Keratinocyte (primary cell): ENCODE measurements around the gene CUX1.

Experiments used
- CTCF ChIP-seq, 3 experiments: IDR thresholded peaks in 1 of 3; conservative IDR thresholded peaks in 1 of 3; optimal IDR thresholded peaks in 1 of 3; 2 replicates in 2 of 3; 3 replicates in 1 of 3; pipeline versions ENCODE3 to v1.5.1; 2011; ENCODE audit warnings: low read length in 3 of 3, mild to moderate bottlenecking in 3 of 3, moderate library complexity in 2 of 3, control low read depth in 1 of 3, inconsistent platforms in 1 of 3; ENCODE audit not compliant: insufficient read depth in 2 of 3; ENCODE audit errors: extremely low read depth in 1 of 3
- EZH2 ChIP-seq: IDR thresholded peaks from one replicate; pipeline ENCODE4 v1.6.1; 2012; ENCODE audit warnings: inconsistent platforms, mild to moderate bottlenecking, low read length, moderate library complexity

- TF ChIP-seq CTCF (optimal IDR thresholded peaks at IDR 0.05 in 1 of 3, IDR thresholded peaks at IDR 0.05 in 1 of 3, conservative IDR thresholded peaks at IDR 0.05 in 1 of 3; ENCODE audit: extremely low read depth in 1 of 3, insufficient read depth in 2 of 3, low read length in 3 of 3) (no peak), EZH2 (no peak)
These were observed 349.8 kb downstream of the CUX1 start for GRCh38 chr7:102167254-102167653.
